ENCODE data around the gene SERPINB2.
"Not testable (repeated sequence)": the region's sequence is repeated elsewhere in the genome, so short reads cannot be mapped to it uniquely, and the experiment has no call there.

SERPINB2 gene

GRCh38 chr18:63908858-63909257 is 21.4 kb downstream of the SERPINB2 start:
- no peak for TF ChIP-seq Cebpa-rat (IDR thresholded peaks at IDR 0.05)
- H3K9ac ChIP-seq, result no peak overlapping the region
- H3K27me3 ChIP-seq, result no peaks in the 10 kb centered on the region
- no peak overlapping the region for H3K27ac ChIP-seq
- H3K36me3 ChIP-seq, result no peaks in the 10 kb centered on the region
- H4K20me1 ChIP-seq, result no peaks in the 10 kb centered on the region
- no peak overlapping the region for H3K4me2 ChIP-seq
- H3K4me3 ChIP-seq, result no peak overlapping the region
- H3K9me3 ChIP-seq (replicated peaks in 1 of 11), result peaks cover 0 to 8% (median 0%) of the 10 kb centered on the region in 11 experiments; a peak in 2 of 22 replicates
- H3K4me1 ChIP-seq, result peaks cover 0 to 21% (median 11%) of the 10 kb centered on the region in 10 experiments; a peak in 17 of 20 replicates

GRCh38 chr18:63909870-63910269 is 22.4 kb downstream of the SERPINB2 start:
- Histone ChIP-seq H4K20me1 (no peaks in the 10 kb centered on the region), H3K9me3 (replicated peaks in 1 of 11) (peaks cover 0 to 8% (median 0%) of the 10 kb centered on the region in 11 experiments; a peak in 2 of 22 replicates), H3K9ac (no peak overlapping the region), H3K27me3 (no peaks in the 10 kb centered on the region), H3K4me3 (no peak overlapping the region), H3K27ac (no peak overlapping the region), H3K4me2 (no peak overlapping the region), H3K4me1 (peaks cover 0 to 21% (median 11%) of the 10 kb centered on the region in 10 experiments; a peak in 17 of 20 replicates), H3K36me3 (no peaks in the 10 kb centered on the region)
- TF ChIP-seq Cebpa-rat (IDR thresholded peaks at IDR 0.05), result no peak

- Histone ChIP-seq H3K4me3 (no peak overlapping the region), H3K9me3 (replicated peaks in 1 of 11) (no peaks in the 10 kb centered on the region), H3K9ac (no peak overlapping the region), H3K4me2 (no peak overlapping the region), H3K27ac (no peak overlapping the region), H3K27me3 (no peaks in the 10 kb centered on the region), H3K36me3 (no peaks in the 10 kb centered on the region), H3K4me1 (peaks cover 0 to 9% (median 5%) of the 10 kb centered on the region in 10 experiments; a peak in 8 of 20 replicates), H4K20me1 (no peaks in the 10 kb centered on the region)
- no peak for TF ChIP-seq Cebpa-rat (IDR thresholded peaks at IDR 0.05)
These were observed 30.3 kb downstream of the SERPINB2 start for GRCh38 chr18:63917817-63918216.

DNA sequence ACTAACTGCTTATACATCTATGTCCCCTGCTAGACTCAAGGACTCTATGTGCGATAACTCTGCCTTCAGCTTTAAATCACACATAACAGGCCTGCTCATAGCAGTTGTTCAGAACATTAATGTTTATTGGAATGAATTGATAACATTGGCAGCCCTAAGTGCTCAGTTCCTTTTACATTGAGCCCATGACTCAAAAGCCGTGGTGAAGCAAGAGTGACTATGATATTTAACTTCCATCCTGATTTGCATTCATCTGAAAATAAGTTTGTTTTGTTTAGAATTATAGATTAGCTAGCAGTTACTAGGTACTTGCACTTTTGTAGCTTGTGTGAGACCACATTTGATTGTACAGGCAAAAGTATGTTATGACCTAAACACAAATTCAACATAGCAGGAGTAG is 34.5 kb downstream of the SERPINB2 start:
- Histone ChIP-seq H3K9me3 (replicated peaks in 1 of 11) (no peaks in the 10 kb centered on the region), H3K27ac (no peak overlapping the region), H3K4me1 (peaks cover 0 to 9% (median 5%) of the 10 kb centered on the region in 10 experiments; a peak in 8 of 20 replicates), H4K20me1 (no peaks in the 10 kb centered on the region), H3K36me3 (no peaks in the 10 kb centered on the region), H3K27me3 (no peaks in the 10 kb centered on the region), H3K4me3 (no peak overlapping the region), H3K9ac (no peak overlapping the region), H3K4me2 (no peak overlapping the region)
- TF ChIP-seq Cebpa-rat (IDR thresholded peaks at IDR 0.05), result no peak

- H3K27ac ChIP-seq, result no peak overlapping the region
These were observed 37.0 kb downstream of the SERPINB2 start for GRCh38 chr18:63924551-63924950.

DNA sequence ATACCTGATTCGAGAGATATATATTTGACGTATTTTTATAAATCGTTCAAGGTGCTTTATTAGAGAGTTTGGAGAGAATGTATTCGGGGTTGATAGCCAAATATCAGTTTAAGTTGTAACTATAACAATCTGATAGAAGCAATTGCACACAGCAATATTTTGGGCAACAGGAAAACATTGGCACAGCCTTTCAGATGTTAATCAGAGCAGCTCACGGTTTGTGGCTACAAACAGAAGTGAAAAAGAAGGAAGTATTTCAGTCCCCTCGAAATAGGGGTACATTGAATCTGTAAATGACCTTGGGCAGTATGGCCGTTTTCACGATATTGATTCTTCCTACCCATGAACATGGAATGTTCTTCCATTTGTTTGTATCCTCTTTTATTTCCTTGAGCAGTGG is 40.8 kb downstream of the SERPINB2 start:
- Histone ChIP-seq H3K27ac (peak overlapping the region in 2 of 11 experiments; percentile 7 to 33; a peak in 1 of 22 replicates), H3K9me3 (replicated peaks in 1 of 11) (no peaks in the 10 kb centered on the region), H3K4me3 (no peak overlapping the region), H3K36me3 (no peaks in the 10 kb centered on the region), H3K9ac (no peak overlapping the region), H3K4me1 (peaks cover 0 to 22% (median 6%) of the 10 kb centered on the region in 10 experiments; a peak in 11 of 20 replicates), H3K27me3 (no peaks in the 10 kb centered on the region), H3K4me2 (peak overlapping the region in 7 of 11 experiments; percentile 10 to 58 (median 45); a peak in 9 of 22 replicates), H4K20me1 (no peaks in the 10 kb centered on the region)
- TF ChIP-seq Cebpa-rat (IDR thresholded peaks at IDR 0.05), result no peak

More at GRCh38 chr18:63924551-63924950, 37.0 kb downstream of the SERPINB2 start:
- Histone ChIP-seq H3K9me3 (replicated peaks in 1 of 11) (no peaks in the 10 kb centered on the region), H4K20me1 (no peaks in the 10 kb centered on the region), H3K4me2 (no peak overlapping the region), H3K36me3 (no peaks in the 10 kb centered on the region), H3K4me3 (no peak overlapping the region), H3K4me1 (peaks cover 0 to 22% (median 7%) of the 10 kb centered on the region in 10 experiments; a peak in 12 of 20 replicates), H3K9ac (no peak overlapping the region), H3K27me3 (no peaks in the 10 kb centered on the region)
- no peak for TF ChIP-seq Cebpa-rat (IDR thresholded peaks at IDR 0.05)

DNA sequence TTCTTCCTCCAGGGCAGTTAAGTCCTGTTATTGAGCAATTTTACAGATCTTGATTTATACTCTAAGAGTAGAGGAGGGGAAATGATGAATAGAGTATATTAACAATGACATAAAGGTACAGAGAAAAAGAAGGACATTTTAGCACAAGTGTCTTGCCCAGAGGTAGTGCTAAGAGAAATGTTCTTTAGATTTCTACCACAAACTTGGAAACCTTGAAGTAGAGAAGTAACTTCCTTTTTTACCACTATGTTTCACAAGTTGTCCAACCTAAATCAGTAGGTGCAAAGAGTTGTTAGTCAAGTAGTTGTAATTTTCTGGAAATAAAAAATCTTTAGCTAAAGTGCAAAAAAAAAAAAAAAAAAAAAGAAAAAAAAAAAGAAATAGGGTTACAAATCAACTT is 41.9 kb downstream of the SERPINB2 start:
- not testable (repeated sequence) for H3K9me3 ChIP-seq (replicated peaks in 1 of 11); H3K36me3 ChIP-seq; H3K4me2 ChIP-seq; H3K9ac ChIP-seq; H4K20me1 ChIP-seq; H3K27ac ChIP-seq; H3K27me3 ChIP-seq; H3K4me3 ChIP-seq
- H3K4me1 ChIP-seq, result peaks cover 0 to 22% (median 6%) of the 10 kb centered on the region in 10 experiments; a peak in 11 of 20 replicates

- H3K27ac ChIP-seq, result no peak overlapping the region
- H3K4me2 ChIP-seq, result no peak overlapping the region
- TF ChIP-seq Cebpa-rat (IDR thresholded peaks at IDR 0.05), result no peak
These were observed 43.4 kb downstream of the SERPINB2 start for GRCh38 chr18:63930773-63931354.

DNA sequence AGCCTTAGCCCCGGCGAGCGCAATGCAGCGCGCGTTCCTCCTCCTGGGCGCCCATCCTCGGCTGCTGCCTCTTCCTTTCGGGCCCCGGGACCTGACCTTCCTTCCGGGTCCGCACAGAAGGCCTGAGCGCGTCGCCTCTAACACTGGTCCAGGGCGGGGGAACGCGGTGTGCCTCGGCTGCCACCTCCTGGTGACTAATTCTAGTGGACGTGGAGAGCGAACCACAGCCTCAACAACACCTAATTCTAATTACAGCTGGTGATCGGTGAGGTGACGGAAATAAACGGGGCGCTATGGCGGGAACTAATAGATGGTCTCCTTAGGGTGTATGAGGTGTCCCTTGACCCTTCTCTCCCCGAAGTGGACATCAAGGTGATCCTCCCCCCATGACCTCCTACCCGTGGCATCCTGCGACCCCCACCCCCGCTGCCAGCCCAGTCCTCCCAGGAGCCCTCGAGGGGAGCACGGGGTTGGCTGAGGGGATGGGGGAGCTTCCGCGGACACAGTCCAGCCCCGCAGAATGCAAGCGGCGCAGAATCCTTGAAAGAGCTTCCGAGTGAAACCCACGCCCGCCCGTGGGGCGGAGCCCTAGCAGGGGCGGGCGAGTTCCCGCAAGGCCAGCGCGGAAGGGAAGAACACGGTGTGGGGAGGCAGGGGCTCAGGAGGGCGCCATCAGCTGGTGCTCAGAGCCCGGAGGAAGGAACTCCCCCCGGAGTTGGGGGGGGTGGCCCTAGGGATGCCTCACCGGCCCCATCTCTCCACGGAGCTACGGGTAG is 48.8 kb downstream of the SERPINB2 start:
- peak overlapping the region in 5 of 11 experiments; percentile 2 to 50 (median 44); a peak in 6 of 22 replicates for H3K27ac ChIP-seq
- H3K9ac ChIP-seq, result peak overlapping the region in 10 of 11 experiments; percentile 37 to 71 (median 61); a peak in 19 of 22 replicates
- H3K4me3 ChIP-seq, result peak overlapping the region; percentile 49 to 71 (median 63)

More at GRCh38 chr18:63930773-63931354, 43.4 kb downstream of the SERPINB2 start:
- H3K4me3 ChIP-seq, result no peak overlapping the region
- H3K9ac ChIP-seq, result no peak overlapping the region
- H3K36me3 ChIP-seq, result no peaks in the 10 kb centered on the region
- no peaks in the 10 kb centered on the region for H3K9me3 ChIP-seq (replicated peaks in 1 of 11)
- H4K20me1 ChIP-seq, result no peaks in the 10 kb centered on the region
- H3K27me3 ChIP-seq, result no peaks in the 10 kb centered on the region
- H3K4me1 ChIP-seq, result peaks cover 0 to 22% (median 6%) of the 10 kb centered on the region in 10 experiments; a peak in 12 of 20 replicates

More for the DNA sequence above, 48.8 kb downstream of the SERPINB2 start:
- peaks cover 0 to 11% (median 6%) of the 10 kb centered on the region in 11 experiments; a peak in 9 of 22 replicates for H3K27me3 ChIP-seq
- H3K9me3 ChIP-seq (replicated peaks in 1 of 11), result peaks cover 0 to 10% (median 0%) of the 10 kb centered on the region in 11 experiments; a peak in 6 of 22 replicates
- TF ChIP-seq Cebpa-rat (IDR thresholded peaks at IDR 0.05), result no peak
- no peaks in the 10 kb centered on the region for H3K36me3 ChIP-seq
- H4K20me1 ChIP-seq, result no peaks in the 10 kb centered on the region
- H3K4me2 ChIP-seq, result peak overlapping the region; percentile 59 to 82 (median 76)
- peaks cover 0 to 8% (median 2%) of the 10 kb centered on the region in 10 experiments; a peak in 5 of 20 replicates for H3K4me1 ChIP-seq
